ENCODE results near the gene TSNAX. TPM values are rescaled to one million over a fixed set of nuclear protein-coding genes. Genes with fewer than 3 reads are reported as not detected.

Gene TSNAX, protein sequence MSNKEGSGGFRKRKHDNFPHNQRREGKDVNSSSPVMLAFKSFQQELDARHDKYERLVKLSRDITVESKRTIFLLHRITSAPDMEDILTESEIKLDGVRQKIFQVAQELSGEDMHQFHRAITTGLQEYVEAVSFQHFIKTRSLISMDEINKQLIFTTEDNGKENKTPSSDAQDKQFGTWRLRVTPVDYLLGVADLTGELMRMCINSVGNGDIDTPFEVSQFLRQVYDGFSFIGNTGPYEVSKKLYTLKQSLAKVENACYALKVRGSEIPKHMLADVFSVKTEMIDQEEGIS
- total RNA-seq: 32.0 and 35.7 TPM in 2 replicates

GRCh38 chr1:231528172-231529029, at the start of gene TSNAX:
TSNAX (plus strand) TSS chr1:231528669; CDS start chr1:231528811, 142 bp downstream.

Other genes starting within 250 kb of the TSNAX start
- gene EXOC8, start 190.8 kb upstream of the TSNAX start, total RNA-seq: 19.9 and 23.0 TPM in 2 replicates
- 19.6 and 21.3 TPM in 2 replicates for gene SPRTN, start 190.4 kb upstream of the TSNAX start, total RNA-seq
- 58.5 and 69.6 TPM in 2 replicates for gene EGLN1, start 106.4 kb upstream of the TSNAX start, total RNA-seq
- 21.9 and 25.1 TPM in 2 replicates for gene DISC1, start 98.1 kb downstream of the TSNAX start, total RNA-seq

Measured in vein endothelial cell (primary cell).